Measurements from ENCODE around the gene DMAC2L. TPM values are rescaled to one million over a fixed set of nuclear protein-coding genes. Genes with fewer than 3 reads are reported as not detected.
"Not testable (repeated sequence)": the region's sequence is repeated elsewhere in the genome, so short reads cannot be mapped to it uniquely, and the experiment has no call there.

The DMAC2L gene
- total RNA-seq, 4 donors from 2014 or later, result 13.4 to 21.7 (median 16.6) TPM

- DNase-seq, result no peak
- Histone ChIP-seq H3K4me3 (peak overlapping the region; percentile 56 to 90 (median 80)), H3K27me3 (no peaks in the 10 kb centered on the region), H3K27ac (peak overlapping the region; percentile 92 to 98 (median 96)), H3K36me3 (peaks cover 0 to 12% (median 0%) of the 10 kb centered on the region in 3 donors), H3K9me3 (no peaks in the 10 kb centered on the region), H3K4me1 (peaks cover 13 to 31% (median 15%) of the 10 kb centered on the region in 3 donors)
- TF ChIP-seq, protein P1, sequence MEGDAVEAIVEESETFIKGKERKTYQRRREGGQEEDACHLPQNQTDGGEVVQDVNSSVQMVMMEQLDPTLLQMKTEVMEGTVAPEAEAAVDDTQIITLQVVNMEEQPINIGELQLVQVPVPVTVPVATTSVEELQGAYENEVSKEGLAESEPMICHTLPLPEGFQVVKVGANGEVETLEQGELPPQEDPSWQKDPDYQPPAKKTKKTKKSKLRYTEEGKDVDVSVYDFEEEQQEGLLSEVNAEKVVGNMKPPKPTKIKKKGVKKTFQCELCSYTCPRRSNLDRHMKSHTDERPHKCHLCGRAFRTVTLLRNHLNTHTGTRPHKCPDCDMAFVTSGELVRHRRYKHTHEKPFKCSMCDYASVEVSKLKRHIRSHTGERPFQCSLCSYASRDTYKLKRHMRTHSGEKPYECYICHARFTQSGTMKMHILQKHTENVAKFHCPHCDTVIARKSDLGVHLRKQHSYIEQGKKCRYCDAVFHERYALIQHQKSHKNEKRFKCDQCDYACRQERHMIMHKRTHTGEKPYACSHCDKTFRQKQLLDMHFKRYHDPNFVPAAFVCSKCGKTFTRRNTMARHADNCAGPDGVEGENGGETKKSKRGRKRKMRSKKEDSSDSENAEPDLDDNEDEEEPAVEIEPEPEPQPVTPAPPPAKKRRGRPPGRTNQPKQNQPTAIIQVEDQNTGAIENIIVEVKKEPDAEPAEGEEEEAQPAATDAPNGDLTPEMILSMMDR (IDR thresholded peaks at IDR 0.05), result peak in 1 of 6 experiments; percentile 8
- no peak for TF ChIP-seq POLR2A (IDR thresholded peaks at IDR 0.05)
- intact Hi-C loops (cut with DNase I), result no loop called here
- WGBS, 2 donors, result 0 to 1% methylated on average over 10 to 18 of the region's 18 CpGs
These were observed 570 bp downstream of the DMAC2L start for GRCh38 chr14:50312734-50313054.

DNA sequence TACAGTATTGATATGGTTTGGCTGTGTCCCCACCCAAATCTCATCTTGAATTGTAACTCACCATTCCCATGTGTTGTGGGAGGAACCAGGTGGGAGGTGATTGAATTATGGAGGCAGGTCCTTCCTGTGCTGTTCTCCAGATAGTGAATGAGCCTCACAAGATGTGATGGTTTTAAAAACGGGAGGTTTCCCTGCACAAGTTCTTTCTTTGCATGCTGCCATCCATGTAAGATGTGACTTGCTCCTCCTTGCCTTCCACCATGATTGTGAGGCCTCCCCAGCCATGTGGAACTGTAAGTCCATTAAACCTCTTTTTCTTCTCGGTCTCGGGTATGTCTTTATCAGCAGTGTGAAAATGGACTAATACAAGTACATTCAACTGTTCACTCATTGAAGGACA is 2.0 kb downstream of the DMAC2L start:
- peaks cover 0 to 12% (median 0%) of the 10 kb centered on the region in 3 donors for H3K36me3 ChIP-seq
- DNase-seq; H3K9me3 ChIP-seq; H3K27ac ChIP-seq; H3K27me3 ChIP-seq; intact Hi-C loops (cut with DNase I); H3K4me3 ChIP-seq: not testable (repeated sequence)
- WGBS, 2 donors, result 86 to 96% methylated on average over 1 to 3 of the region's 3 CpGs
- peaks cover 13 to 43% (median 20%) of the 10 kb centered on the region in 3 donors for H3K4me1 ChIP-seq

- 41 to 46% methylated on average over 4 of the region's 4 CpGs for WGBS, 2 donors
- no peaks in the 10 kb centered on the region for H3K27me3 ChIP-seq
- H3K4me1 ChIP-seq, result peaks cover 8 to 52% (median 31%) of the 10 kb centered on the region in 3 donors
- peaks cover 0 to 19% (median 0%) of the 10 kb centered on the region in 3 donors for H3K36me3 ChIP-seq
- intact Hi-C loops (cut with DNase I), result no loop called here
- DNase-seq, result no peak
- H3K9me3 ChIP-seq, result no peaks in the 10 kb centered on the region
- no peak overlapping the region for H3K4me3 ChIP-seq
- H3K27ac ChIP-seq, result peak overlapping the region in 1 of 4 donors; percentile 77
- TF ChIP-seq, protein P1 (IDR thresholded peaks at IDR 0.05), result peak in 5 of 6 experiments; percentile 43 to 74 (median 66)
- no peak for TF ChIP-seq POLR2A (IDR thresholded peaks at IDR 0.05)
These were observed 6.0 kb downstream of the DMAC2L start for GRCh38 chr14:50318031-50318626.

DNA sequence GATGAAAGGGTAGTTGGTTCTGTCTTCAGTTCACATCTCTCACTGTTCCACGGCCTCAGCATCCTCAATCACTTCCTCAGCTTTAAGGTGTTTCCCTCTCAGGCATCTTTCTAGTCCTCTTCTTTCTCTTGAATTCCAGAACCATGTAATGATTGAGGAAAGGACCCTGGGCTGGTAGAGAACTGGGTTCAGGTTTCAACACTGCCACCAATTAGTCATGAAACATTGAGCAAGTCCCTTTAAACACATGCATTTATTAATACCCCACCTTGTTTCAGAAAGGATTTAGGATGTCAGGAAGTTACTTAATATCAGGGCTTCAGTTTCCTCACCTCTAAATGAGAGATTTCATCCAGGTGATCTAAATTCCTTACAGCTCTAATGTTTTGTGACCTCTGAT is 7.2 kb downstream of the DMAC2L start:
- intact Hi-C loops (cut with DNase I), result no loop called here

GRCh38 chr14:50319721-50320120 is 7.6 kb downstream of the DMAC2L start:
- peaks cover 6 to 45% (median 27%) of the 10 kb centered on the region in 3 donors for H3K4me1 ChIP-seq
- H3K36me3 ChIP-seq, result peaks cover 0 to 28% (median 0%) of the 10 kb centered on the region in 3 donors
- H3K27ac ChIP-seq, result peak overlapping the region; percentile 71 to 87 (median 81)
- intact Hi-C loops (cut with DNase I), result loop anchor here (5.0 kb wide), 1 partner anchor 213 kb away; the partner anchor contains the start of gene MAP4K5
- H3K27me3 ChIP-seq, result no peaks in the 10 kb centered on the region
- no peak for DNase-seq
- no peaks in the 10 kb centered on the region for H3K9me3 ChIP-seq
- TF ChIP-seq, protein P1 (IDR thresholded peaks at IDR 0.05), result no peak
- TF ChIP-seq POLR2A (IDR thresholded peaks at IDR 0.05), result no peak
- 67 to 79% methylated on average over 2 of the region's 2 CpGs for WGBS, 2 donors
- H3K4me3 ChIP-seq, result no peak overlapping the region

More for the DNA sequence above, 7.2 kb downstream of the DMAC2L start:
- no peak for DNase-seq
- H3K27me3 ChIP-seq, result no peaks in the 10 kb centered on the region
- 53 to 61% methylated on average over 1 of the region's 1 CpG for WGBS, 2 donors
- peak overlapping the region; percentile 71 to 87 (median 81) for H3K27ac ChIP-seq
- peaks cover 0 to 28% (median 0%) of the 10 kb centered on the region in 3 donors for H3K36me3 ChIP-seq
- no peaks in the 10 kb centered on the region for H3K9me3 ChIP-seq
- no peak for TF ChIP-seq POLR2A (IDR thresholded peaks at IDR 0.05)
- TF ChIP-seq, protein P1 (IDR thresholded peaks at IDR 0.05), result no peak
- peaks cover 6 to 45% (median 27%) of the 10 kb centered on the region in 3 donors for H3K4me1 ChIP-seq
- no peak overlapping the region for H3K4me3 ChIP-seq
